GM04503 (cell line): ENCODE measurements around the gene ARF6.
"Not testable (repeated sequence)": the region's sequence is repeated elsewhere in the genome, so short reads cannot be mapped to it uniquely, and the experiment has no call there.

ENCODE experiments used
- DNase-seq: peaks from one replicate; pipeline ENCODE4 v3.0.0-alpha.2; 2012; ENCODE audit warnings: low read depth

Gene ARF6

GRCh38 chr14:49907186-49907585 lies 14.3 kb downstream of the ARF6 start:
- no peak for DNase-seq

GRCh38 chr14:49908433-49908782 lies 15.5 kb downstream of the ARF6 start:
- DNase-seq = no peak

- no peak for DNase-seq
Measured at GRCh38 chr14:49909016-49909415, 16.1 kb downstream of the ARF6 start.

DNA sequence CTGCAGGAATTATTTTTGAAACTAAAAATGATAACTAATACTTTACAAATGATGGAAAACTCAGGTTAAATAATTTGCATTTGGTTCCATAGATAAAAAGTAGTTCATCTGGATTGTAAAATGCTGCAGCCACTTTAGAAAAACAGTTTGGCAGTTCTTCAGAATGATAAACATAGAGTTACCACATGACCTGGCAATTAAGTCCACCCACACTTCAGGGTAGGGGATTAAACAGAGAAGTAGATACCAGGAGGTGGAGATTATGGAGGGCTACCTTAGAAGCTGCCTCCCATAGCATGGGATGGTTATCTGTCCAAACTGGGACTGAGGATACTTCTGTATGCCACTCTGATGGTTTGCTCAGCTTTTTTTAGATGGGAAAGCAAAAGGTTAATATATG lies 22.2 kb downstream of the ARF6 start:
- no peak for DNase-seq

- DNase-seq = no peak
Measured at GRCh38 chr14:49918706-49919105, 25.8 kb downstream of the ARF6 start.

DNA sequence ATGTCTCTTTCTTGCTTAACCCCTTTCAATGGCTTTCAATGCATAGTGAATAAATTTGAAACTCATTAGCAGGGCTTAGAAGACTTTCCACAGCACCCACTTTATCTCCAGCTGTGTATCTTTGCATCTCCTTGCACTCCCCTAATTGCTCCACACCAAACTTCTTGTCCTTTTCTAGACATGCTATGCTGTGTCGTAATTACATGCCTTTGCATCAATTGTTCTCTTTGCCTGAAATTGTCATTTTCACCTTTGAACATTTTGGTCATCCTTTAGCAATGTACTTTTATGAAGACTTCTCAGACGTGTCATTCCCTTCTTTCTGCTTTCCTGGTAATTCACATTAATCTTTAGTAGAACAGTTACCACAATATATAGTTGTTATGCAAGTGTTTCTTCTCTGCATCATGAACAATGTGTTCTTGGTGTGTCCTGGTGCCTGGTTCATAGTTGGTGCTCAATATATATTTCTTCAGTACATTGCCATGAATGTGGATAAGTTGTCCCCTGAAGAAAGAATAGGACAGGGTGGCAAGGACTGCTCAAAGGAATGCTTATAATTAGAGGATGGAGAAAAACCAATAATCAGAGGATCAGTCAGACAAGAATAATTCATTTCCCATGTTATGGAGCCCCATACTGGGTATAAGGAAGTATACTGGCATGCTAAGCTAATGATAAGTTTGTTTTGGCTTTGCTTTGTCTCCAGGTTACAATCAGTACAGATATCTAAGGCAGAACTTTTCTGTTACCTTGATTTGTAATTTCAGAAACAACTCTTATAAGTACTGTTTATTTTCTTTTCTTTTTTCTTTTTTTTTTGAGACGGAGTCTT lies 27.2 kb downstream of the ARF6 start:
- DNase-seq = no peak

DNA sequence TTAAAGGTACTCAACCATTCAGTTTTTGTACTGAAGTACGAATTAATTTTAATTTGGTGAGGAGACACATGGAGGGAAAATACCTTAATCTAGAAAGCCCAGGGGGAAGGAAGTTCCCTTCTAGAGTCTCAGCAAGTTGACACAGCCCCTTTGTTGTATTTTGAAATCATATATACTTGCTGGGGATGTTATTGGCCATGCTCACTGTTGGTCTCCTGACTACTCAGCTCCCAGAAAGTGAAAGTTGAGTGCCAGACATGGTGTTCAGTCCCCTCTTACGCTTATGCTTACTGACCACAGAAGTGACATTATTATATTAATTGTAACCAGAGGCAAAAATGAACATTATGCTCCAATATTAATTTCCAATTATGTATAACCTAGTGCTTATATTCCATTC lies 28.1 kb downstream of the ARF6 start:
- DNase-seq = no peak

- no peak for DNase-seq
Measured at GRCh38 chr14:49921401-49921800, 28.5 kb downstream of the ARF6 start.

GRCh38 chr14:49923442-49923841 lies 30.6 kb downstream of the ARF6 start:
- no peak for DNase-seq

GRCh38 chr14:49923881-49924280 lies 31.0 kb downstream of the ARF6 start:
- DNase-seq = no peak

GRCh38 chr14:49924852-49925251 lies 32.0 kb downstream of the ARF6 start:
- DNase-seq = no peak

DNA sequence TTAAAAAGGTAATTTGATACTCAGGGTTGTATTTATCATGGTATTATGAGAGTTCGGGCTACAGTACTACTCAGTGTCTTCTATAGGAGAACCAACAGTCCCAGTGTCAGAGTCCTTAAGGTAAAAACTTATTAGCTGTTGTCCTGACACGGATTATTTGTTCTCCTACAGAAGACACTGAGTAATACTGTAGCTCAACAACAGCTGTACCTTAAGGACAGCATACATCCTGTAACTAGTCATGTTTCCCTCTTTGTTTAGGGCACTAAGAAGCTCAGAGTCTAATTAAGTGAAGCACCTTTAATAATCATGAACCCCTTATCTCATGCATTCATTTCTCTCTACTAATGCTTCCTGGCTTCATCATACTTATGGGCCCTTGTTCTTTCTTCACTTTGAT lies 33.9 kb downstream of the ARF6 start:
- no peak for DNase-seq

DNA sequence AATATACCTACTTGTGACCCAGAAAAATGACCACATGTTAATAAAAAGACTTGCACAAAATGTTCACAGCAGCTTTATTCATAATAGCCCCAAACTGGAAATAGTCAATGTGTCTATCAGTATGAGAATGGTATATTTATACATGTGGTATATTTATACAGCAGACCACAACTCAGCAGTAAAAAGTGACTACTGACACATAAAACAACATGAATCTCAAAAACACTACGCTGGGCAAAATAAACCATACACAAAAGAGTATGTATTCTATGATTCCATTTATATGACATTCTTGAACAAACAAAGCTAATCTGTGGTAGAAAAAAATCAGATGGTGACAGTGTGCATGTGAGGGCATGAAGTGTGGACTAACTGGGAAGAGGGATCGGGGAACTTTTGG lies 35.1 kb downstream of the ARF6 start:
- DNase-seq = no peak

GRCh38 chr14:49930720-49931119 lies 37.8 kb downstream of the ARF6 start:
- no peak for DNase-seq

- DNase-seq = no peak
Measured at GRCh38 chr14:49931523-49931922, 38.6 kb downstream of the ARF6 start.

DNA sequence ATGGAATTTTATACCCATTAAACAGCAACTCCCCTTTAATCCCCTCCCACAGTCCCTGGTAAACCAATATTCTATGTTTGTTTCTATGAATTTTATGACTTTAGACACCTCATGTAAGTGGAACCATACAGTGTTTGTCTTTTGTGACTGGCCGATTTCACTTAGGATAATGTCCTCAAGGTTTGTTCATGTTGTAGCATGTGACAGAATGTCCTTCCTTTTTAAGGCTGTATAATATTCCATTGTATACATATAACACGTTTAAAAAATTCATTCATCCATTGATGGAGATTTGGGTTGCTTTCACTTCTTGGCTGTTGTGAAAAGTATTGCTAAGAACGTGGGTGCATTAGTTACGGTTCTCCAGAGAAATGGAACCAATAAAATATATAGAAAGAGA lies 40.2 kb downstream of the ARF6 start:
- no peak for DNase-seq

DNA sequence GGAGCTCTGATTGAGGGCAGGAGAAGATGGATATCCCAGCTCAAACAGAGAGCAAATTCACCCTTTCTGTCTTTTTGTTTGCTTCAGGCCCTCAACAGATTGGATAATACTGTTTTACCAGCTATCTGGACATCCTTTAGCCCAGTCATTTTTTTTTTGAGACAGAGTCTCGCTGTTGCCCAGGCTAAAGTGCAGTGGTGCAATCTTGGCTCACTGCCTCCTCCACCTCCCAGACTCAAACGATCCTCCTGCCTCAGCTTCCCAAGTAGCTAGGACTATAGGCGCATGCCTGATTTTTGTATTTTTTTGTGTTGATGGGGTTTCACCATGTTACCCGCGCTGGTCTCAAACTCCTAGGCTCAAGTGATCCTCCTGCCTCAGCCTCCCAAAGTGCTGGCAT lies 40.8 kb downstream of the ARF6 start:
- DNase-seq = no peak

DNA sequence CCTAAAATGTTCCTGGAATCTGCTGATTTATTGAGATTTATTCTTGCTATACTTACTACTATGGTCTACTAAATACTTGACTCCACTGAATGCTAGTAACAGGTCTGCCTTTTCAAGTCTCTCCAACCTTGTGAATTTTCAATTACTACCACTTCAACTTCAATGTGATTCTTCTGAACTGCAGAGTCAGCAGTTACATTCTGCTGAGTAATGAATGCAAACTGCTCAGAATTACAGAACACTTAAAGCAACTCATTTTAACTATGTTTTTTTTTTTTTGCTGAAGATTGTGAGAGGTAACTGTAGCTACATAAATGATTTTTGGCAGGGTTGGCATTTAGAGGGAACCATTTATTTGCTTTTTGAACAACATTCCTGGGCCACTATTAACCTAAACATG lies 41.8 kb downstream of the ARF6 start:
- DNase-seq = no peak

DNA sequence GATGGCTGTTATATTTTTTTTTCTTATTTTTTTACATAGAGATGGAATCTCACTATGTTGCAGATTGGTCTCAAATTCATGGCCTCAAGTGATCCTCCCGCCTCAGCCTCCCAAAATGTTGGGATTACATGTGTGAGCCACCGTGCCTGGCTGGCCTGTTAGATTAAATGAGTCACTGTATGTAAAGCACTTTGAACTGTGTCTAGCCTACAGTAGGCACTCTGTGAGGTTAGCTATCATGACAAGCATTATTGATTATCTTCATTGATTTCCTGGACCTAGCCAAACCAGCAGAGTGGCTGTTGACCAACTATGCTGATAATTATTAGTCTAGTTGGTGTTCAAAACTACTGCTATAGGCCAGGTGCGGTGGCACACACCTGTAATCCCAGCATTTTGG lies 42.6 kb downstream of the ARF6 start:
- no peak for DNase-seq

GRCh38 chr14:49936246-49936645 lies 43.4 kb downstream of the ARF6 start:
- not testable (repeated sequence) for DNase-seq

- not testable (repeated sequence) for DNase-seq
Measured at GRCh38 chr14:49936882-49937281, 44.0 kb downstream of the ARF6 start.

GRCh38 chr14:49939215-49939614 lies 46.3 kb downstream of the ARF6 start:
- DNase-seq = not testable (repeated sequence)

DNA sequence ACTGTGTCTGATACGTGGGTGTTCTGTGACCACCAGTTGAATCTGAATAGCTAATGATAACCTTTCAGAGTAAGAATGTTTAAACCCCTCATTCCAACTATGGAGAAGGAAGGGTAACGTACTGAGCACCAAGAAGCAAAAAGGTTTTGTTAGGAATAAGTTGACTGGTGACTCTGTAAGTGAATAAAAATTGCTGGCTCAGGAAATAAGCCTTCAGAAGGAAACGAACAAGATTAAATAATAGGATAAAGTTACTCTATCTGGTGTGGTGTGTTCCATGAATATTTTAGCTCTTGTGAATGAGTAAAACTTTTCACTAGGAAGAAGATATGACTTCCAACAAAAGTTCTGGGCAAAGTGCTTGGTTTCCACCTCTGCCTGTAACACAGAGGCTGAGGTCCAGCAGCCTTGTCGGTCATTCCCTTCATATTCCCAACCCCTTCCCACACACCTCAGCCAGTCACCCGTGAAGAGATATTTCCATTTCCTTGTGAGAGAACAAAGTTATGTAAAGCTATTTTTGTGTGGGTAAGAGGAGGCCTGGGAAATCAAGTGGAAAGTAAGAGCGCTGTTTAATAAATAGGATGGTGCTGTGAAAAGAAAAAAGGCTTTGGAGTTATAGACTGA lies 47.1 kb downstream of the ARF6 start:
- DNase-seq = no peak
